HepG2 (cell line): ENCODE data around the gene PRRC2A. TPM values are rescaled to one million over a fixed set of nuclear protein-coding genes. Genes with fewer than 3 reads are reported as not detected.
A peak's percentile ranks its signal among the peaks of the same experiment; 100 is the strongest.

Experiments
- ATAC-seq: fragments of 200-7000 bp; cut with Tn5 transposase; 3 replicates; pipeline ENCODE4 v1.9.1; 2020; ENCODE audit warnings: mild to moderate bottlenecking, moderate library complexity
- BruUV-seq: library from RNA; stranded (reverse); fragments of 400-500 nt; replicated peaks from 2 replicates; lab custom pipeline; 2021; lab: Mats Ljungman, UMichigan
- CTCF ChIA-PET: fragments of 300-600 bp; formaldehyde crosslinking; extraction: SDS; loops from one replicate; lab custom pipeline; 2021; ENCODE audit warnings: low total read pairs, inconsistent platforms, low intra/inter-chr PET ratio; lab: Yijun Ruan, JAX
- POLR2A ChIA-PET: fragments of 350-600 bp; sonication (Branson Sonifier 250); formaldehyde crosslinking; loops from one replicate; lab custom pipeline; 2020; ENCODE audit warnings: antibody characterized with exemption, inconsistent platforms; lab: Yijun Ruan, JAX
- DNase-seq: peaks from one replicate; pipeline ENCODE4 v3.0.0-alpha.2; 2015; ENCODE audit warnings: low spot score
- FAIRE-seq: peaks from 3 replicates; lab custom pipeline; 2011; peaks lifted over from hg19 to GRCh38; lab: Jason Lieb, UNC
- H2AFZ ChIP-seq: one replicate; pipeline ENCODE4 v1.6.1; 2011; ENCODE audit warnings: low read length, inconsistent platforms
- H3K27ac ChIP-seq: fragments of 300-600 bp; 3 replicates; pipeline ENCODE4 v1.8.0; 2011; ENCODE audit warnings: mixed run types, mild to moderate bottlenecking, mixed read lengths, low read length, inconsistent platforms; ENCODE audit not compliant: insufficient read depth; ENCODE audit errors: extremely low read length
- H3K27me3 ChIP-seq, 2 experiments: fragments of 200-600 bp in 1 of 2; 2 replicates in 1 of 2; 3 replicates in 1 of 2; pipeline versions ENCODE4 v1.6.0 to v1.8.0; 2011; ENCODE audit warnings: low read length in 2 of 2, mild to moderate bottlenecking in 2 of 2, moderate library complexity in 2 of 2, inconsistent platforms in 1 of 2; ENCODE audit not compliant: insufficient read depth in 2 of 2, control insufficient read depth in 1 of 2
- H3K36me3 ChIP-seq, 2 experiments: fragments of 200-600 bp in 1 of 2; replicated peaks in 1 of 2; 2 replicates in 1 of 2; 3 replicates in 1 of 2; pipeline versions ENCODE4 v1.5.1 to v1.8.0; 2011; ENCODE audit warnings: low read length in 2 of 2, inconsistent platforms in 1 of 2; ENCODE audit not compliant: insufficient read depth in 2 of 2, control insufficient read depth in 1 of 2
- H3K4me1 ChIP-seq: 2 replicates; pipeline ENCODE4 v1.5.1; 2012; ENCODE audit warnings: low read length, inconsistent platforms; ENCODE audit not compliant: insufficient read depth
- H3K4me2 ChIP-seq: 2 replicates; pipeline ENCODE4 v1.6.0; 2011; ENCODE audit warnings: low read depth, low read length, inconsistent platforms
- H3K4me3 ChIP-seq, 3 experiments: fragments of 200-600 bp in 1 of 3; sonication (generic), shearing (Covaris generic) in 1 of 3; replicated peaks in 1 of 3; 2 replicates each; pipeline ENCODE4 v1.5.1; 2011 to 2016; ENCODE audit warnings: low read length in 3 of 3, inconsistent platforms in 2 of 3, low read depth in 2 of 3, mild to moderate bottlenecking in 2 of 3, control low read depth in 1 of 3, mixed read lengths in 1 of 3; ENCODE audit not compliant: insufficient read depth in 1 of 3
- H3K79me2 ChIP-seq: one replicate; pipeline ENCODE4 v1.6.1; 2011; ENCODE audit warnings: low read length, inconsistent platforms; ENCODE audit not compliant: insufficient read depth
- H3K9ac ChIP-seq: 2 replicates; pipeline ENCODE4 v1.6.0; 2011; ENCODE audit warnings: mild to moderate bottlenecking, low read depth, low read length, inconsistent platforms; ENCODE audit not compliant: insufficient read depth
- H3K9me3 ChIP-seq: 2 replicates; pipeline ENCODE4 v1.5.1; 2012; ENCODE audit warnings: mild to moderate bottlenecking, low read length
- H4K20me1 ChIP-seq: 2 replicates; pipeline ENCODE4 v1.6.0; 2011; ENCODE audit warnings: inconsistent platforms, mild to moderate bottlenecking, low read length, moderate library complexity; ENCODE audit not compliant: insufficient read depth
- GABPB1 ChIP-seq: IDR thresholded peaks from 2 replicates; pipeline ENCODE4 v1.6.1; 2016; ENCODE audit warnings: mild to moderate bottlenecking, missing genetic modification reagents, moderate library complexity, missing compliant biosample characterization
- HES4 ChIP-seq: sonication (generic); formaldehyde crosslinking; IDR thresholded peaks from 2 replicates; pipeline ENCODE4 v1.9.0; 2021; ENCODE audit warnings: mild to moderate bottlenecking, missing genetic modification reagents, borderline replicate concordance
- ISX ChIP-seq: sonication (generic); formaldehyde crosslinking; conservative IDR thresholded peaks from 2 replicates; pipeline ENCODE4 v1.5.0; 2020; ENCODE audit warnings: missing genetic modification reagents
- KDM5A ChIP-seq: fragments of 200-600 bp; sonication (generic); IDR thresholded peaks from 2 replicates; pipeline ENCODE4 v1.7.0; 2018; ENCODE audit warnings: antibody characterized with exemption, mild to moderate bottlenecking, low read length, borderline replicate concordance
- TAF1 ChIP-seq: sonication (generic); formaldehyde crosslinking; IDR thresholded peaks from 2 replicates; pipeline ENCODE4 v1.4.0; 2020; ENCODE audit warnings: missing genetic modification reagents
- ZFP90 ChIP-seq: sonication (generic); formaldehyde crosslinking; IDR thresholded peaks from 2 replicates; pipeline ENCODE4 v1.8.0; 2022; ENCODE audit warnings: missing genetic modification reagents, mild to moderate bottlenecking, inconsistent platforms, borderline replicate concordance
- WGBS: methylation state at CpG from one replicate; pipeline ENCODE4 v1.1.6; 2017; ENCODE audit warnings: low lambda C conversion rate; 5-methylcytosine and 5-hydroxymethylcytosine counted together
- in situ Hi-C: cut with HindIII; loops from 2 replicates; pipeline ENCODE4 v1.10.0; 2017; ENCODE audit warnings: low pct_unique_long_range_greater_than_20kb; ENCODE audit not compliant: extremely low pct_ligation_motif_present
- intact Hi-C: fragments of 100-400 bp; cut with micrococcal nuclease; formaldehyde crosslinking; loops from one replicate; pipeline ENCODE4 v1.10.0; 2022; ENCODE audit not compliant: unreplicated experiment
- polyA plus RNA-seq, 8 experiments: library from polyadenylated mRNA; depleted of rRNA in 3 of 8; stranded (reverse) in 7 of 8; unstranded in 1 of 8; fragments of >200 nt; fragmentation: Illumina TruSeq in 4 of 8; extraction: Trizol in 4 of 8; gene quantifications; 2 replicates each; pipeline versions ENCODE4 v1.2.1 to v1.2.3, GENCODE V29; 2011 to 2016; ENCODE audit warnings: low read depth in 4 of 8, missing spikeins in 1 of 8, mixed read lengths in 1 of 8; ENCODE audit not compliant: insufficient read depth in 1 of 8
- total RNA-seq, 5 experiments: library from RNA; depleted of rRNA; stranded (reverse); fragments of >200 nt; fragmentation: Illumina TruSeq; extraction: Trizol; gene quantifications; 2 replicates each; pipeline ENCODE4 v1.2.3, GENCODE V29; 2016; ENCODE audit warnings: low read depth in 1 of 5
- TF ChIP-seq, protein P1 (sequence below): sonication (generic); formaldehyde crosslinking; conservative IDR thresholded peaks from 2 replicates; pipeline ENCODE4 v1.4.0; 2020; ENCODE audit warnings: mild to moderate bottlenecking, missing genetic modification reagents, moderate library complexity
- TF ChIP-seq, protein P2 (sequence below): sonication (generic); formaldehyde crosslinking; IDR thresholded peaks from 2 replicates; pipeline ENCODE4 v1.4.0; 2020; ENCODE audit warnings: missing genetic modification reagents
- TF ChIP-seq, protein P3 (sequence below): sonication (generic); formaldehyde crosslinking; IDR thresholded peaks from 2 replicates; pipeline ENCODE4 v1.4.0; 2020; ENCODE audit warnings: missing genetic modification reagents
- TF ChIP-seq, protein P4 (sequence below): sonication (generic); formaldehyde crosslinking; IDR thresholded peaks from 2 replicates; pipeline ENCODE4 v1.5.1; 2020; ENCODE audit warnings: missing genetic modification reagents, mild to moderate bottlenecking, borderline replicate concordance
- TF ChIP-seq, protein P5 (sequence below): sonication (generic); formaldehyde crosslinking; IDR thresholded peaks from 2 replicates; pipeline ENCODE4 v1.5.0; 2020; ENCODE audit warnings: missing genetic modification reagents

Gene PRRC2A
- total and polyA plus RNA-seq, 2 of the 13 experiments (the other 11 are each of a cell fraction or from before 2014, with no cell fraction given): 38.9 to 47.4 TPM

DNA sequence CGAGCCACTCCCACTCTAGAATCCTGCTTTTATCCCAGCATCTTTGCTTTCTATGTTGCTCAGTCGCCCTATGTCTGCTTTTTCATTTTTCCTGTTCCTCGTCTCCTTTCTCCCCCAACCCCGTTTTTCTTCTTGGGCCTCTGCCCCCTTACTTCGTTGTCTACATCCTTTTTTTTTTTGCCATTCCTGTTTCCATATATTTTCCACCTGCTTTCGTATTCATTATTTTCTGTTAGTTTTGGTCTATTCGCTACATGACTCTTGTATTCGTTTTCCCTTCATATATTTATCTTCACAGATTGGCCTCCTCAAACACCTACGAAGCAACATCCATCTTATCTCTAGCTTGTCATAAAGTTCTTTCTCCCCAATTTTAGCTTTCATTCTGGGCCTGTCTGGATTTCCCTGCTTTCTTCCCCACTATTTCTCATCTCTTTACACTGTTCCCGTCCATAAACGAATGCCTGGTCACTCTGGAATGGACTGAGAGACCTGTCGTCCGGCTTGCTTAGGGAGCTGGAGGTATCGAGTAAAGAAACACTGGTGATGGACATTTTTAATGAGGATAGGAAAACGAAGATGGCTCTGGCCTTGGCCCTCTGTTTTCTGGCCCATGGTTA, 915 bp downstream of the PRRC2A start:
- POLR2A ChIA-PET: interaction anchor here (0.5 to 4.8 kb wide), 14 partner anchors 8 to 209 kb away, joined by 3 to 78 read pairs (median 4); partner anchors contain the start of genes APOM, BAG6, C6orf47 and CSNK2B
- H3K27ac ChIP-seq: peak overlapping the region; percentile 98
- intact Hi-C loops (loop anchor here (5.0 kb wide), 1 partner anchor 46 kb away; the partner anchor contains the start of genes CSNK2B and LY6G5B), in situ Hi-C loops (no loop called here)
- CTCF ChIA-PET: no interaction called here
- no peaks in the 10 kb centered on the region for H3K9me3 ChIP-seq
- H3K27me3 ChIP-seq: no peaks in the 10 kb centered on the region; a peak in 1 of 5 replicates
- WGBS: 6% methylated on average over 15 of the region's 15 CpGs
- TSS peak; percentile 68 for BruUV-seq
- FAIRE-seq: no peak
- no peak for ATAC-seq
- no peak overlapping the region for H2AFZ ChIP-seq
- DNase-seq: no peak
- peaks cover 22% of the 10 kb centered on the region for H3K4me1 ChIP-seq
- H3K79me2 ChIP-seq: peaks cover 37% of the 10 kb centered on the region
- peak overlapping the region; percentile 97 for H3K9ac ChIP-seq
- H3K36me3 ChIP-seq: peaks cover 29 to 40% of the 10 kb centered on the region in 2 experiments
- peaks cover 11% of the 10 kb centered on the region; the same call in 1 of the 2 replicates for H4K20me1 ChIP-seq
- peak overlapping the region; percentile 98 for H3K4me2 ChIP-seq
- peak overlapping the region; percentile 83 to 100 (median 99) for H3K4me3 ChIP-seq
- TF ChIP-seq GABPB1 (CRISPR knock-in tag) (no peak), KDM5A (no peak; the same call in 1 of the 2 replicates), ISX (CRISPR knock-in tag) (0 out of 2 replicates have a peak, but pooled peaks have one; percentile 40), HES4 (CRISPR knock-in tag) (no peak), ZFP90 (CRISPR knock-in tag) (peak; percentile 47; the same call in 1 of the 2 replicates), TAF1 (no peak)
- TF ChIP-seq, protein P1, sequence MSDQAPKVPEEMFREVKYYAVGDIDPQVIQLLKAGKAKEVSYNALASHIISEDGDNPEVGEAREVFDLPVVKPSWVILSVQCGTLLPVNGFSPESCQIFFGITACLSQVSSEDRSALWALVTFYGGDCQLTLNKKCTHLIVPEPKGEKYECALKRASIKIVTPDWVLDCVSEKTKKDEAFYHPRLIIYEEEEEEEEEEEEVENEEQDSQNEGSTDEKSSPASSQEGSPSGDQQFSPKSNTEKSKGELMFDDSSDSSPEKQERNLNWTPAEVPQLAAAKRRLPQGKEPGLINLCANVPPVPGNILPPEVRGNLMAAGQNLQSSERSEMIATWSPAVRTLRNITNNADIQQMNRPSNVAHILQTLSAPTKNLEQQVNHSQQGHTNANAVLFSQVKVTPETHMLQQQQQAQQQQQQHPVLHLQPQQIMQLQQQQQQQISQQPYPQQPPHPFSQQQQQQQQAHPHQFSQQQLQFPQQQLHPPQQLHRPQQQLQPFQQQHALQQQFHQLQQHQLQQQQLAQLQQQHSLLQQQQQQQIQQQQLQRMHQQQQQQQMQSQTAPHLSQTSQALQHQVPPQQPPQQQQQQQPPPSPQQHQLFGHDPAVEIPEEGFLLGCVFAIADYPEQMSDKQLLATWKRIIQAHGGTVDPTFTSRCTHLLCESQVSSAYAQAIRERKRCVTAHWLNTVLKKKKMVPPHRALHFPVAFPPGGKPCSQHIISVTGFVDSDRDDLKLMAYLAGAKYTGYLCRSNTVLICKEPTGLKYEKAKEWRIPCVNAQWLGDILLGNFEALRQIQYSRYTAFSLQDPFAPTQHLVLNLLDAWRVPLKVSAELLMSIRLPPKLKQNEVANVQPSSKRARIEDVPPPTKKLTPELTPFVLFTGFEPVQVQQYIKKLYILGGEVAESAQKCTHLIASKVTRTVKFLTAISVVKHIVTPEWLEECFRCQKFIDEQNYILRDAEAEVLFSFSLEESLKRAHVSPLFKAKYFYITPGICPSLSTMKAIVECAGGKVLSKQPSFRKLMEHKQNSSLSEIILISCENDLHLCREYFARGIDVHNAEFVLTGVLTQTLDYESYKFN (CRISPR knock-in tag): no peak
- TF ChIP-seq, protein P2, sequence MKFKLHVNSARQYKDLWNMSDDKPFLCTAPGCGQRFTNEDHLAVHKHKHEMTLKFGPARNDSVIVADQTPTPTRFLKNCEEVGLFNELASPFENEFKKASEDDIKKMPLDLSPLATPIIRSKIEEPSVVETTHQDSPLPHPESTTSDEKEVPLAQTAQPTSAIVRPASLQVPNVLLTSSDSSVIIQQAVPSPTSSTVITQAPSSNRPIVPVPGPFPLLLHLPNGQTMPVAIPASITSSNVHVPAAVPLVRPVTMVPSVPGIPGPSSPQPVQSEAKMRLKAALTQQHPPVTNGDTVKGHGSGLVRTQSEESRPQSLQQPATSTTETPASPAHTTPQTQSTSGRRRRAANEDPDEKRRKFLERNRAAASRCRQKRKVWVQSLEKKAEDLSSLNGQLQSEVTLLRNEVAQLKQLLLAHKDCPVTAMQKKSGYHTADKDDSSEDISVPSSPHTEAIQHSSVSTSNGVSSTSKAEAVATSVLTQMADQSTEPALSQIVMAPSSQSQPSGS (CRISPR knock-in tag): 0 out of 2 replicates have a peak, but pooled peaks have one; percentile 7
- TF ChIP-seq, protein P3, sequence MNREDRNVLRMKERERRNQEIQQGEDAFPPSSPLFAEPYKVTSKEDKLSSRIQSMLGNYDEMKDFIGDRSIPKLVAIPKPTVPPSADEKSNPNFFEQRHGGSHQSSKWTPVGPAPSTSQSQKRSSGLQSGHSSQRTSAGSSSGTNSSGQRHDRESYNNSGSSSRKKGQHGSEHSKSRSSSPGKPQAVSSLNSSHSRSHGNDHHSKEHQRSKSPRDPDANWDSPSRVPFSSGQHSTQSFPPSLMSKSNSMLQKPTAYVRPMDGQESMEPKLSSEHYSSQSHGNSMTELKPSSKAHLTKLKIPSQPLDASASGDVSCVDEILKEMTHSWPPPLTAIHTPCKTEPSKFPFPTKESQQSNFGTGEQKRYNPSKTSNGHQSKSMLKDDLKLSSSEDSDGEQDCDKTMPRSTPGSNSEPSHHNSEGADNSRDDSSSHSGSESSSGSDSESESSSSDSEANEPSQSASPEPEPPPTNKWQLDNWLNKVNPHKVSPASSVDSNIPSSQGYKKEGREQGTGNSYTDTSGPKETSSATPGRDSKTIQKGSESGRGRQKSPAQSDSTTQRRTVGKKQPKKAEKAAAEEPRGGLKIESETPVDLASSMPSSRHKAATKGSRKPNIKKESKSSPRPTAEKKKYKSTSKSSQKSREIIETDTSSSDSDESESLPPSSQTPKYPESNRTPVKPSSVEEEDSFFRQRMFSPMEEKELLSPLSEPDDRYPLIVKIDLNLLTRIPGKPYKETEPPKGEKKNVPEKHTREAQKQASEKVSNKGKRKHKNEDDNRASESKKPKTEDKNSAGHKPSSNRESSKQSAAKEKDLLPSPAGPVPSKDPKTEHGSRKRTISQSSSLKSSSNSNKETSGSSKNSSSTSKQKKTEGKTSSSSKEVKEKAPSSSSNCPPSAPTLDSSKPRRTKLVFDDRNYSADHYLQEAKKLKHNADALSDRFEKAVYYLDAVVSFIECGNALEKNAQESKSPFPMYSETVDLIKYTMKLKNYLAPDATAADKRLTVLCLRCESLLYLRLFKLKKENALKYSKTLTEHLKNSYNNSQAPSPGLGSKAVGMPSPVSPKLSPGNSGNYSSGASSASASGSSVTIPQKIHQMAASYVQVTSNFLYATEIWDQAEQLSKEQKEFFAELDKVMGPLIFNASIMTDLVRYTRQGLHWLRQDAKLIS: no peak
- TF ChIP-seq, protein P4, sequence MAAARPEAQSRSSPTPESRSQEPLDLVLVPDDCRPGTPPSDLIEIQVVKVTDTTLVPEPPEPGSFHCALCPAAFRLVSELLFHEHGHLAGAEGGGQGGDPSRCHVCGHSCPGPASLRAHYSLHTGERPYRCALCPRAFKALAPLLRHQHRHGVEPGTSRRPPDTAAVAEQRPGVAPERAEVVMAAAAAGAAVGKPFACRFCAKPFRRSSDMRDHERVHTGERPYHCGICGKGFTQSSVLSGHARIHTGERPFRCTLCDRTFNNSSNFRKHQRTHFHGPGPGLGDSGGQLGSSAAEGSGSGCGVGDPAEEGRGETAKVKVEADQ (CRISPR knock-in tag): no peak
- TF ChIP-seq, protein P5, sequence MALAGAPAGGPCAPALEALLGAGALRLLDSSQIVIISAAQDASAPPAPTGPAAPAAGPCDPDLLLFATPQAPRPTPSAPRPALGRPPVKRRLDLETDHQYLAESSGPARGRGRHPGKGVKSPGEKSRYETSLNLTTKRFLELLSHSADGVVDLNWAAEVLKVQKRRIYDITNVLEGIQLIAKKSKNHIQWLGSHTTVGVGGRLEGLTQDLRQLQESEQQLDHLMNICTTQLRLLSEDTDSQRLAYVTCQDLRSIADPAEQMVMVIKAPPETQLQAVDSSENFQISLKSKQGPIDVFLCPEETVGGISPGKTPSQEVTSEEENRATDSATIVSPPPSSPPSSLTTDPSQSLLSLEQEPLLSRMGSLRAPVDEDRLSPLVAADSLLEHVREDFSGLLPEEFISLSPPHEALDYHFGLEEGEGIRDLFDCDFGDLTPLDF (CRISPR knock-in tag): 0 out of 2 replicates have a peak, but pooled peaks have one; percentile 55
